ENCODE results near the gene SNX9.
A peak's percentile ranks its signal among the peaks of the same experiment; 100 is the strongest.
"Not testable (repeated sequence)": the region's sequence is repeated elsewhere in the genome, so short reads cannot be mapped to it uniquely, and the experiment has no call there.

The SNX9 gene

DNA sequence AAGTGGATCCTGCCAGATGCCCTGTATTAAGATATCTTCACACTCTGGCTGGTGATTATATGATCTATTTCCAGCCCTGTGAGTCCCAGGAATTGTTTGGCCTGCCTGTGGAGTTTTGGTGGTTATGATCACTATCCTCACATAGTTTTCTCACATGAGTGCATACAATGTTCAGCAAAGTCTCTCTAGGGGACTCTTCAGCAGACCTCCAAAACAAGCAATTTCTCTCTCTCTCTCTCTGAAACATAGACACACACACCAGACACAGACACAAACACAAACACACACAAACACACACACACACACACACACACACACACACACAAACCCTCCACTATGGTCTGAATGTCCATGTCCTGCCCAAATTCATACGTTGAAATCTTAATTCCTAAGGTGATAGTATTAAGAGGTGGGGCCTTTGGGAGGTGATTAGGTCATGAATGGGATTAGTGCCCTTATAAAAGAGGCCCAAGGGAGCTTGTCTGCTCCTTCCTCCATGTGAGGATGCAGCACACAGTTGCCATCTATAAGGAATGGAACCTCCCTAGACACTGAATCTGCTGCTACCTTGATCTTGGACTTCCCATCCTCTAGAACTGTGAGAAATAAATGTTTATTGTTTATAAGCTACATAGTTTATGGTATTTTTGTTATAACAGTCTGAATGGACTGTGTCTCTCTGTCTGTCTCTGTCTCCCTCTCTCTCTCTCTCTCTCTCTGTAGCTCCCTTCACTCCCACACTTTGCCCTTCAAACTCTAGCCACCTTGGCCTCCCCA, 136.6 kb downstream of the SNX9 start:
- DNase-seq: no peak

DNA sequence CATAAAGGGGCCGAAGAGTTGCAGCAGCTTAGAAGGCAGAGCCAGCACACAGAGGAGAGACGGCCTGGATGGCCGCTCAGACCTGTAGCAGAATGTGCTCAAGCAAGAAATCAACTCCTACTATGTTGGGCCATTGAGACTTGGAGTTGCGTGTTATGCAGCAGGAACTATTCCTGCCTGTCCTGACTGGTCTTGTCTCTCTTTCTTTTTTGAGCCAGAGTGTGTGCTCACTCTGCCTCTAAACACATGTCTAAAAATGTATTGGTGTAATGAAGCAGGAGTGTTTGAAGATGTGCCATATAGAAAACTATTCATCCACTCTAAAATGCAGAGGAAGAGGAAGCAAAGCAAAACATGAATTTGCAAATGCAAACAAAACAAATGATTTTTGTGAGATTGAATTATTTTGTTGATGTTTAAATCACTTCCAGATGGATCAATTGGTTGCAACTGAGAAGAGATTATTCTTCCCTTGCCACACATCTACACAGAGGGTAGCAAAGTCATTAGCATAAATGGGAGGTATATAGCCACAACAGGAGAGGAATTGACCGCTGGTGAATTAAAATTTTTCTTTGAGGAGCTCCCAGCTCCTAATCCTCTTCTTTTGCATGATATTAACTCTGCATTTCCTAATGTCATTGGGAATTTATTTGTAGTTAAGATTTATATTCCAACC, 138.2 kb downstream of the SNX9 start:
- DNase-seq: no peak

DNA sequence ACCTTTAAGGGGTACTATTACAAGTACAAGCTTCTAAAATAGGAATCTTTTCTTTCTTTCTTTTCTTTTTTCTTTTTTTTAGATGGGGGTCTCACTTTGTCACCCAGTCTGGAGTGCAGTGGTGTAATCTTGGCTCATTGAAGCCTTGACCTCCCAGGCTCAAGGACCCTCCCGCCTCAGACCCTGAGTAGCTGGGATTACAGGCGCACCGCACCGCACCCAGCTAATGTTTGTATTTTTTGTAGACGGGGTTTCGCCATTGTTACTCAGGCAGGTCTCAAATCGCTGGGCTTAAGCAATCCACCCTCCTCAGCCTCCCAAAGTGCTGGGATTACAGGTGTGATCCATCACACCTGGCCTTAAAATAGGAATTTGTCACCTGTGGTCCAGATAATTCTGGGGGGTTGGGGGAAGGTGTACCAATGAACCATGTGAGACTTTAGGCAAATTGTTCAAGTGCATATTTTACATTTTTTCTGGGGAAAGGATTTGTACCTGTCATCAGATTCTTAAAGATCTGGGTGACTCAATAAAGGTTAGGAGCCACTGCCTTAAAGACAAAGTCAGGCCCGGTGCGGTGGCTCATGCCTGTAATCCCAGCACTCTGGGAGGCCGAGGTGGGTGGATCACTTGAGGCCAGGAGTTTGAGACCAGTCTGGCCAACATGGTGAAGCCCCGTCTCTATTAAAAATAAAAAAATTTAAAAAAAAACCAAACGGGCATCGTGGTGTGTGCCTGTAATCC, 139.0 kb downstream of the SNX9 start:
- DNase-seq: no peak

DNA sequence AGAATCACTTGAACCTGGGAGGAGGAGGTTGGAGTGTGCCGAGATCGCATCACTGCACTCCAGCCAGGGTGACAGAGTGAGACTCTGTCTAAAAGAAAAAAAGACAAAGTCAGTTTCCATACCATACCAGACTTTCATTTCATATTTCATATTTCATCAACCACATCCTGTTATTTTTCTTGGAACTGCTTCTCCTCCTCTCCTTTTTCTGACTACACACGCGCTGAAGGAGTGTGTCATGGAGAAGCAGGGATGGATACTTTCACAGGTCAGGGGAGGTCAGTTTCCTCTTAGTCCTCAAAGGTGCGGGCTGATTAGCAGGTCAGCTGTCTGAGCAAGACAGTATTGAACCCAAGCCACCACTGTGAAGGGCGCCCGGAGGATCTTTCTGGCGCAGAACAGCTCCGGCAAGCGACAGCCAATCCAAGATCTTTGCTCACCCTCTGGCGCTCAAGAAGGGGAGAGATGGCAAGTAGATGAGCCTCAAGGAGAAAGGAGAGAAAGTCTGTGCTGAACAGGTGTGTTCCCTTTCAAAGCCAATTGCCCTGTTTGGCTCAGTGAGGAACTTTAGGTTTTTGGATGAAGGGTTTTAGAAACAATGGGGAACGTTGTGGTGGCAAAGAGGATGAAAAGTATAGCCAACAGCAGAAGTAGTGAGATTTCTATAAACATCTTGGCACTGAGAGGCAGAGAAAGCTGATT, 139.7 kb downstream of the SNX9 start:
- DNase-seq: no peak

DNA sequence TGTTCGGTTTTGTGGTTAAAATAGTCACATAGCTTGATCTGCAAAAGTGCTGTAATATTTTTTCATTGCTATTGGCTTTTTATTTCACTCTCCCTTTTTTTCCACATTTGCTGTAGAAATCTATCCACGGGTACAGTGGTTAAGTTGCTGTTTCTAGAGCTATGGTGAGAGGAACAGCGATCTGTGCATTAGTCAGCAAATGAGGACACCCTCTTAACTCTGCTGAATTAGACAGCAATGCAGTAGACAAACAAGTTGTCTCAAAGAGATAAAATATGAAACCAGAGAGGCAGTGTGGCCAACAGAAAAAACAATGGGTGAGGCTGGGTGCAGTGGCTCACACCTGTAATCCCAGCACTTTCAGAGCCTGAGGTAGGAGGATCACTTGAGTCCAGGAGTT, 141.1 kb downstream of the SNX9 start:
- DNase-seq: no peak

DNA sequence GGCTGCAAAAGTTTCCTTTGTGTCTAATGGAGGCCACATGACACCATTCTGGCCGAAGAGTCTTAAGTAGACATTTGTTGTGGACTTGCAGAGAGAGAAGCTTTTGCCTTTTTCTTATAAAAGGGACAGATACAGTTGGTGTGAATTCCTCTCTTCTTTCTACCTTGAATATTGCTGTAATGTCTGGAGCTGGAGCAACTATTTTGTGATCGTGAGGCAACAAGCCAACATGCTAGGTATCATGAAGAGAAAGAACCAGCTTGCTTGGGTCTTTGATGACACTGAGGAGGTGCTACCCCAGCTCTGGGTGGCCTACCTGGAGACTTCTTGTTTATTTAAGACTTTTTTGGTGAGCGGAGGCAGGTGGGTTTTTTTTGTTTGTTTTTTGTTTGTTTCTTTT, 142.3 kb downstream of the SNX9 start:
- no peak for DNase-seq

GRCh38 chr6:157966589-157966977, 143.5 kb downstream of the SNX9 start:
- no peak for DNase-seq

- DNase-seq: peak in 1 of 2 experiments; percentile 23
These were observed 144.0 kb downstream of the SNX9 start for GRCh38 chr6:157967020-157967419.

- DNase-seq: no peak
These were observed 144.4 kb downstream of the SNX9 start for GRCh38 chr6:157967486-157967885.

DNA sequence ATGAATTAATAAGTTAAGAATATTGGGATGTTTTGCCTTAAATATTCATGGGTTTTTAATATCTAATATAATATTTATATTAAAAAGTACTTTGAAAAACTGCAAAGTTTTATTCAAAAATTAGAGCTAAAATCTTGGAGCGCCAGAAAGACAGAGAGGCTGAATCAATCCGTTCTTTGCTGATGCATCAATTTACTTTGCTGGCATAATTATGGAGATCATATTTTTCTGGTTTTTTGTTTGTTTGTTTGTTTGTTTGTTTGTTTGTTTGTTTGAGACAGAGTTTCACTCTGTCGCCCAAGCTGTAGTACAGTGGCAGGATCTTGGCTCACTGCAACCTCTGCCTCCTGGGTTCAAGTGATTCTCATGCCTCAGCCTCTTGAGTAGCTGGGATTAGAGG, 149.1 kb downstream of the SNX9 start:
- not testable (repeated sequence) for DNase-seq

DNA sequence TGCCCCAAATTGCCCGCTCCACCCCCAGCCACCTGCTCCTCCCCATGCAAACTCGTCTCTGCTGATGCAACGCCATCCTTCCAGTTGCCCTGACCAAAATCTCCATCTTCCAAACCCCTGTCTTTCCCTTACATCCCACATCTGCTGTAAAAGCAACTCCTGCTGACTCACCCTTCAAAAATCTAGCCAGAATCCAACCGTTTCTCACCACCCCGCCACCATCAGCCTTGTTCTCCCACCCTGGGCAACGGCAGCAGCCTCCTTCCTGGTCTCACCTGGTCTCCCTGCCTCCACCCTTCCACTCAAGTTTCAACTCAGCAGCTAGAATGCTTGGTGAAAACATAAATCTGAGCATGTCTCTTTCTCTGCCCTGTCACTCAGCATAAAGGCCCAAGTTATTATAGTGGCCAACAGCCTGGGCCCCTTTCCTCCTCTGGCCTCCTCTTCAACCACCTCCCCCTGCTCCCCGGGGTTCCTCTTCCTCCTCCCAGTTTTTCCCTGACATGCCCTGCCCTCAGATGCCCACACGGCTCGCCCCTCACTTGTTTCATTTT, 151.4 kb downstream of the SNX9 start:
- no peak for DNase-seq

- no peak for DNase-seq
These were observed 151.9 kb downstream of the SNX9 start for GRCh38 chr6:157974967-157975366.

GRCh38 chr6:157975456-157975855, 152.4 kb downstream of the SNX9 start:
- DNase-seq: no peak

GRCh38 chr6:157976345-157977175, 153.5 kb downstream of the SNX9 start:
- DNase-seq: no peak

GRCh38 chr6:157977176-157977804, 154.2 kb downstream of the SNX9 start:
- no peak for DNase-seq

DNA sequence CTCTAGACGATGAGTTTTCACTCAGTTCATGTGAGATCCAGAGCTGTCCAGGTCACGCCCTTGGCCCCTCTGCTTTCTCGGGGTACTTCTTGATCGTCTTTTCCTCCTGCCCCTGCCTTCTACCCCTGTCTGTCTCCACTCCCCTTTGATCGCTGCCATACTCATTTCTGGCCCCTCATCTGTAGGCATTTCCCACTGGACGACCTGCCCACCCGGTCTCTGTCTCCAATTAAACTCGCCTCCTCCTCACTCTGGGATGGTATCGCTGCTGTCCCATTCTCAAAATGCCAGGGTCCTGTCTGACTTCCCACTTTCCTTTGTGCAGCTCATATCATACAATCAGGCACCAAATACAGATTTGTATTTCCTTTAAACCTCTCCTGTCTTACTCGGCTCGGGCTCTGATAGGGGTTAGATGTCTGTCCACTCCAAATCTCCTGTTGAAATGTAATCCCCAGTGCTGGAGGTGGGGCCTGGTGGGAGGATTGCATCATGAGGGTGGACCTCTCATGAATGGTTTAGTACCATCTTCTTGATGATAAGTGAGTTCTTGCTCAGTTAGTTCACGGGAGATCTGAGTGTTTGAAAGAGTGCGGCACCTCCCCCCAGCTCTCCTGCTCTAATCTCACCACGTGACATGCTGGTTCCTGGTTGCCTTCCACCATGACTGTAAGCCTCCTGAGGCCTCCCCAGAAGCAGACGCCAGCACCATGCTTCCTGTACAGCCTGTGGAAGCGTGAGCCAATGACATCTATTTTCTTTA, 155.2 kb downstream of the SNX9 start:
- no peak for DNase-seq

DNA sequence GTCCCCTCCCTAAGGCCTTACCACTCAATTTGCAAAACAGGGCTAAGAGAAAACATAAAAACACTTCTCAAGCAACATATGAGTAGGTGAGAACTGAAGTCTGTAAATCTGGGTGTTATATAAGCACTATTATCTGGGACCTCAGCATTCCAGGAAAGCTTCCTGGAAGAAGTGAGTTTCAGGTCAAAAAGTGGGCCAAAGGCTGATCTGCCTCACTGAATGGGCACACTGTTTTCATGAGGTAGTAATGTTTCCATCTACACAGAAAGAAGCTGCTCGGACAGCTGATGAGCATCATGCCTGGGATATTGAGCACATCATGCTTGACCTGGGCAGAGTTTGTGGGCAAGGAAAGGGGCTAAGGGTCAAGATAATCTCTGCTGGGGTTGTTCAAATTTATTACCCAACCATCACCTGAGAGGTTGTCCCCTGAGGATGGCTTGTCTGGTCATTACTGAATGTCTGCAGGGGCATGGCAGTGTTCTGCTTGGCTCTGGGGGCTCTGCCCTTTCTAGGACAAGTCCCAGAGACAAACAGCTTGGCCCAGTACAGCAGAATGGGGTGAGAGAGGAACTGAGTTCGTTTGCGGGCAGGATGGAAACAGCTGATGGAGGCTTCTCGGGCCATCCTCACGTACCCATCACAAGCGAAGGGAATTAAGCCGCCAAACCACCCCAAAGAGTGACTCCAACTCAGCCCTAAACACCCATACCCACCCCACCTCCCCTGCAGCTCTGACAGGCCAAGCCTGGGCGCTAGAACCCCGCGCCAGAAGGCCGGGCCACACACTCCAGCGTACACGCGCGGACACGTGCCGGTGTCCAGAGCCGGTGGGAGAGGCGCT, 157.5 kb downstream of the SNX9 start:
- DNase-seq: no peak

GRCh38 chr6:157981132-157981394, 158.0 kb downstream of the SNX9 start:
- no peak for DNase-seq

- DNase-seq: peak in 1 of 2 experiments; percentile 56
These were observed 158.5 kb downstream of the SNX9 start, which contains the start of gene SYNJ2 for GRCh38 chr6:157981395-157982101. SYNJ2 (plus strand) TSS chr6:157981863; CDS start chr6:157981962, 99 bp downstream.

All from NCI-H1930 (cell line).